Stimulated activated CD8-positive, alpha-beta memory T cell treated with anti-CD3 and anti-CD28 coated beads, Interleukin-4, amount 100 ng/mL, for 48 hours (primary cell): Measurements from ENCODE around the gene NHLRC1.

Experiments used
- DNase-seq: peaks from one replicate; pipeline ENCODE4 v3.0.0-alpha.2; 2020

The NHLRC1 gene

GRCh38 chr6:18080544-18080943 lies 41.9 kb downstream of the NHLRC1 start:
- DNase-seq: no peak

DNA sequence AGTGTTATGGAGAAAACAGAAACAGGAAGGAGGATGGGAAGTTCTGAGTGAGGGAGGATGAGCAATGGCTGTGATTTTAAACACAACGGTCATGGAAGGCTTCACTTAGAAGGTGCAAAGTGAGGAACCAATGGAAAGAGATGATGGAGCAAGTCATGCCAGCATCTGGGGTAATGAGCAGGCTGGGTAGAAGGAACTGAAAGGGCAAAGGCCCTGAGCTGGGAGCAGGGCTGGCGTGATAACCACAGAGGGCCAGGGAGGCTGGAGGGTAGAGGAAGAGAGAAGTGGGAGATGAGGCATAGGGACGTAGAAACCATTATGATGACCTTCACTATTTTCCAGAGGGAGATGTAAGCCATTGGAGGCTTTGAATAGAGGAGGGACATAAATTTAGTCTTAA lies 43.6 kb downstream of the NHLRC1 start:
- no peak for DNase-seq

GRCh38 chr6:18076231-18076630 lies 46.2 kb downstream of the NHLRC1 start:
- DNase-seq: no peak

GRCh38 chr6:18072841-18073240 lies 49.6 kb downstream of the NHLRC1 start:
- no peak for DNase-seq

DNA sequence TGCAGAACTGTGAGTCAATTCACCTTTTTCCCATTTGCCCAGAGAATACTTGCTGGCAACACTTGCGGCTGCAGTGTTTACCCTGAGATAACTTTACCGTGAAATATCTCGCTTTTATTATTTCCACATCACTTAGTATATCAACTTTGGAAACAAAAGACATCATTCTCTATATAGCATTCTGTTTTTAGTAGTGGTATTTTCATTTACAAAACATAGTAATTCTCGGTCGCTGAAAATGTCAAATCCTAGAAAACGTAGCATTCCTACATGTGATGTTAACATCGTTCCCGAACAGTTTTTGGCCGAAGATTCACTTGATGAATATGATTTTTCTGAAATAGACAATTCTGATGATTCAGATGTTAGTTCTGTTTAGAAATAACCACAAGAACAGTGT lies 52.0 kb downstream of the NHLRC1 start:
- no peak for DNase-seq
